GM21737 (cell line): Measurements from ENCODE around the gene RNF31.
"Not testable (repeated sequence)": the region's sequence is repeated elsewhere in the genome, so short reads cannot be mapped to it uniquely, and the experiment has no call there.

ENCODE experiments used
- ATAC-seq: cut with Tn5 transposase; IDR thresholded peaks from one replicate; pipeline ENCODE4 v1.9.1; 2021; ENCODE audit warnings: mild to moderate bottlenecking, moderate library complexity; ENCODE audit not compliant: unreplicated experiment

RNF31 gene

GRCh38 chr14:24197056-24197450 lies 49.8 kb downstream of the RNF31 start:
- ATAC-seq: no peak

- no peak for ATAC-seq
Measured at GRCh38 chr14:24198814-24199524, 51.7 kb downstream of the RNF31 start.

- ATAC-seq: not testable (repeated sequence)
Measured at GRCh38 chr14:24202538-24202937, 55.2 kb downstream of the RNF31 start.

DNA sequence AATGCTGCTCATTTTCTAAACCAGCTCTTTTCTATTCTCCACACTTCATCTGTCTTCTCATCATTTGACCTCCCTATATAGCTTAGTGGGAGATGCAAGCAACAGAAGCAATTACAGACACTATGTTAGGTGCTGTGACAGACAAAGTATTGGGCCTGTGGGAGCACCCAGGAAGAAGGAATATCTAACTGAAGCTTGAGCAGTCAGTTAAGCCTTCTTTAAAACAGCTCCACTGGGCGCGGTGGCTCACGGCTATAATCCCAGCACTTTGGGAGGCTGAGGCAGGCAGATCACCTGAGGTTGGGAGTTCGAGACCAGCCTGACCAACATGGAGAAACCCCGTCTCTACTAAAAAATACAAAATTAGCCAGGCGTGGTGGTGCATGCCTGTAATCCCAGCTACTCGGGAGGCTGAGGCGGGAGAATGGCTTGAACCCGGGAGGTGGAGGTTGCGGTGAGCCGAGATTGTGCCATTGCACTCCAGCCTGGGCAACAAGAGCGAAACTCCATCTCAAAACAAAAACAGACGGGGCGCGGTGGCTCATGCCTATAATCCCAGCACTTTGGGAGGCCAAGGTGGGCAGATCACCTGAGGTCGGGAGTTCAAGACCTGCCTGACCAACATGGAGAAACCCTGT lies 56.1 kb downstream of the RNF31 start:
- not testable (repeated sequence) for ATAC-seq

DNA sequence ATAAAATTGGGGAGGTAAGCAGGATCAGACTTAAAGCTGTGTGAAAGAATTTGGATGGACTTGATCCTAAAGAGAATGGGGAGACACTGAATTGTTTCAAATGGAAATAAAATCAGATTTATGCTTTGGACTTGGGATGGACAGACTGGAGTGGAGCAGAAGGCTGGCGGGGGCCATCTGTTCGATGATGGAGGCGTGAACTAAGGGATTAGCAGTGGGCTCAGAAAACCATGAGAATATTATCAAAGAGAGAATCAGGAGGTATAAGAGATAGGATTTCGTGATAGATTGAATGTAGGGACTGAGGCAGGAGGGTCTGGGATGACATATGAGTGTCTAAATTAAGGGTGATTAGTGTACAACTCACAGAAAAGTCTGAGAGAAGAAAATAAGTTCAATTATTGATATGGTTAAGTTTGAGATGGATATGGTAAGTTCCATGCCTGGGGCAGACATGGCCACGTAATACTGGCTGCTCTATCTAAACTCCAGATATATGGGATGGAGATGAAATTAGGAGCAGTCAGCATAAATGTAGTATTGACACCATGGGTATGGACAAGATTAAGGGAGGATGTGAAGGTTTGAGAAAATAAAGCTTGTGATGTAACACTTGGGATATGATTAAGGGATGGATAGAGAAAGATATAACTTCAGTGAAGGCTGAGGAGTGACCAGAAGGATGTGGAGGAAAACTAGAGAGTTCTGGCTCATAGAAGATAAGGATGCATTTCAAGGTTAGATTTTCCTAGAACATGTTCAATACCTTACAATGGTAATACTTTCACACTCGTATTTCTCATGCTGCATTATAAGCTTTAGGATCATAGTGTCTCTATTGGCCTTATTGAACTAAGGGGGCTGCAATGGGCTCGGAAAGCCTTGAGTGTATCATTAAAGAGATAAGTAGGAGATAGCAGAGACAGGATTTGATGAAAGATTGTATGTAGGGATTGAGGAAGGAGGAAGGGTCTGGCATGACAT lies 57.2 kb downstream of the RNF31 start:
- ATAC-seq: no peak

DNA sequence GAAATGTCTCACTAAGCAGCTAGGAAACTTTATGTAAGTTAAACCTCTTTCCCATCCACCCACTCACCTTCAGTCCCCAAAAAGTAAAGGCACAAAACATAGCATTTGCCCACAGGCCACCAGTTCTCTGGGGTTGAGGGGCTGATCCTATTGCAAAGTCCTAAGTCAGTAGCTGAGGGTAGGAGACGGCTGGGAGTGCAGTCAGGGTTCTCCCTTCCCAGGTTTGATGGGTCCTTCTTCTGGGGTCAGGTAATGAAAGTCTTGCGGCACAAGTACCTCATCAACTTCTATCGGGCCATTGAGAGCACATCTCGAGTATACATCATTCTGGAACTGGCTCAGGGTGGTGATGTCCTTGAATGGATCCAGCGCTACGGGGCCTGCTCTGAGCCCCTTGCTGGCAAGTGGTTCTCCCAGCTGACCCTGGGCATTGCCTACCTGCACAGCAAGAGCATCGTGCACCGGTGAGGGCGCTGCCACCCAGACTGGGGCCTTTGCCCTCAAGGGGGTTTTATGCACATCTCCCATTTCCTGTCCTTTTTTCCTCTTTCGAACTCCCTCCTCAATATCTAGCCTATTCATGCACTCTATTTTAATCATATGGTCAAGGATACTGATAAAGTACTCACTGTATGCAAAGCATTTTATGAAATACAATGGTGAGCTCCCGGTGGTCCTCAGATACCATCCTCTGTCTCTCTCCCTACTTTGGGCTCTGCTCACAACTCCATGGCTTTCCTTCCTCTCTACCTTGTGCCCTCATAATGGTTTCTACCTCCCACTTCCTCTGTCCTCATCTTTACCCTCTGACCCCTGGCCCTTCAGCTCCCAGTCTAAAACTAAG lies 59.2 kb downstream of the RNF31 start:
- ATAC-seq: no peak

DNA sequence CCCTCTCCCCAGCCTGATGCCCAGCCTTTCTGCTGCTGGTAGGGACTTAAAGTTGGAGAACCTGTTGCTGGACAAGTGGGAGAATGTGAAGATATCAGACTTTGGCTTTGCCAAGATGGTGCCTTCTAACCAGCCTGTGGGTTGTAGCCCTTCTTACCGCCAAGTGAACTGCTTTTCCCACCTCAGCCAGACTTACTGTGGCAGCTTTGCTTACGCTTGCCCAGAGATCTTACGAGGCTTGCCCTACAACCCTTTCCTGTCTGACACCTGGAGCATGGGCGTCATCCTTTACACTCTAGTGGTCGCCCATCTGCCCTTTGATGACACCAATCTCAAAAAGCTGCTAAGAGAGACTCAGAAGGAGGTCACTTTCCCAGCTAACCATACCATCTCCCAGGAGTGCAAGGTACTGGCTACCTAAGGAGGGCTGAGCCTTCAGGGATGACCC lies 59.8 kb downstream of the RNF31 start:
- no peak for ATAC-seq

- ATAC-seq: no peak
Measured at GRCh38 chr14:24207625-24208024, 60.3 kb downstream of the RNF31 start.
